ENCODE measurements around the gene APOL1.
"Not testable (repeated sequence)": the region's sequence is repeated elsewhere in the genome, so short reads cannot be mapped to it uniquely, and the experiment has no call there.

- TF ChIP-seq CTCF (IDR thresholded peaks at IDR 0.05); ZFX (IDR thresholded peaks at IDR 0.05; ENCODE audit: borderline replicate concordance): not testable (repeated sequence)
These were observed 19.0 kb downstream of the APOL1 start for GRCh38 chr22:36271951-36272350.

All from 22Rv1 (cell line).